GM19193 (cell line): Measurements from ENCODE around the gene ADPRHL1.

Source experiments
- POLR2A ChIP-seq: IDR thresholded peaks from 4 replicates; pipeline ENCODE4 v1.6.1; 2011; ENCODE audit not compliant: insufficient read depth, insufficient read length; ENCODE audit errors: extremely low read depth

ADPRHL1 gene

DNA sequence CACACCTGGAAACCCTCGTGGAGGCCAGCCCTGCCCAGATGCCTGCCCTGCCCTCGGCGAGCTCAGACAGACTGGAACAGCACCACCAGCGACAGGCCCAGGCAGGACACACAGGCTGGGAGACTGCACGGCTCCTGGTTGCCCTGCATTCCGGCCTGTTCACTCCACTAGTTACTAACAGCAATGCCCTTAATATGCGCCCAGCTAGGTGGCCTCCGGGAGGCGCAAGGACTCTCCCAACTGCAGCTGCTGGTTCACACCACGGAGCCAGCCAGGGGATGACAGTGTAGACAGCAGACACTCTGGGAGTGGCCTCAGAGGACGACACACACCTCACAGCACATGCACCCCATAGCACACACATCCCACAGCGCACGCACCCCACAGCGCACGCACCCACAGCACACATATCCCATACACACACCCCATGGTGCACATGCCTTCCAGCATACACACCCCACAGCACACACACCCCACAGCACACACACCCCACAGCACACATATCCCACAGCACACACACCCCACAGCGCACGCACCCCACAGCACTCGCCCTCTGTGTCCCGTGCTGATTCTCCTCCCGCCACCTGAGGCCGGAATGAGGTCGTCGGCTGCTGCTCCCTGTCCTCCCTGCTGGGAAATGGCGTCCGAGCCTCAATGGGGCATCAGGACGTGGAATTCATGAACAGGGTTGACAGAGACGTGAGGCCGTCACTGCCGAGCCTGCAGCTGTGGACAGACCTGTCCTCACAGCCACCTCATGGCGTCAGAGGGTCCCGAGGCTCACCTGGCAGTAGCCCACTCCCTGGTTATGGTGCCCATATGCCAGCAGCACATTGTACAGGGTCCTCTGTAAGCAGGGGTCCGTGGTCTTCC lies 103.0 kb downstream of the ADPRHL1 start:
- TF ChIP-seq POLR2A: no peak
